CD4-positive, alpha-beta T cell treated with Interleukin-10 for 1 hour (primary cell): ENCODE data around the gene FARP2.
"Not testable (repeated sequence)": the region's sequence is repeated elsewhere in the genome, so short reads cannot be mapped to it uniquely, and the experiment has no call there.

Experiments
- DNase-seq: peaks from one replicate; pipeline ENCODE4 v3.0.0-alpha.2; 2020

The FARP2 gene

DNA sequence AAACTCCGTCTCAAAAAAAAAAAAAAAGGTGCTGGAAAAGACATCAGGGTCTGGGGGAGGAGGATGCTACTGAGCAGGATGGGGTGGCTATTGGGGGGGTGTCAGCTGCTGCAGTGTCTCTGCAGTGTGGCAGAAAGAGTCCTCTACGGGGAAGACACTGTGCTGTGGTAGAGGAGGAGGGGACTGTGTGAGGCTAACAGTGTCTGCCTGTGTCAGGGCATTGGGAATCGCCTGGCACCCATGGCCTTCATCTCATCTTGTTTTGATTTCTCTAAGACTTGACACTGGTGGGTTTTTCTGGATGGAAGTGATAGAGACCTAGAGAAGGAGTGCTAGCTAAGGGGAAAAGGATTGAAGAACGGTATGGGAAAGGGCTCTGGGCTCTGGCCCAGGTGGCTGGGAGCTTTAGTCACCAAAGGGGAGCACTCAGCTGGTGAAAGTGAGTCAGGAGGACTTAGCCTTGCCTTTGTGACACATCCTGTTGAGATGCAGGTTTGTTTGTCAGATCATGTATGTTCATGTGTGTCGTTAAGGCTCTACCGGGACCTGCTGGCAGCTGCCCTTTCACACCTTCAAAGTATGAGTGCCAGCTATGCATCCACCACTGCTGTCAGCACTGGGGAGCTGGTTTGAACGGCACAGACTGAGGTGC, 58.0 kb downstream of the FARP2 start:
- no peak for DNase-seq

- DNase-seq: no peak
These were observed 59.1 kb downstream of the FARP2 start for GRCh38 chr2:241415196-241415595.

GRCh38 chr2:241417626-241418025, 61.5 kb downstream of the FARP2 start:
- no peak for DNase-seq

GRCh38 chr2:241421330-241421729, 65.2 kb downstream of the FARP2 start:
- DNase-seq: no peak

DNA sequence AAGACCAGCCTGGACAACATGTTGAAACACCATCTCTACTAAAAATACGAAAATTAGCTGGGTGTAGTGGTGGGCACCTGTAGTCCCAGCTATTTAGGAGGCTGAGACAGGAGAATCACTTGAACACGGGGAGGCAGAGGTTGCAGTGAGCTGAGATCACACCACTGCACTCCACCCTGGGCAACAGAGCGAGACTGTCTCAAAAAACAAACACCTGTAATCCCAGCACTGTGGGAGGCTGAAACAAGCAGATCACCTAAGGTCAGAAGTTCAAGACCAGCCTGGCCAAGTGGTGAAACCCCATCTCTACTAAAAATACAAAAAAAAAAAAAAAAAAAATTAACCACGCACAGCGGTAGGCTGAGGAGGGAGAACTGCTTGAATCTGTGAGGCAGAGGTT, 65.9 kb downstream of the FARP2 start:
- DNase-seq: not testable (repeated sequence)

DNA sequence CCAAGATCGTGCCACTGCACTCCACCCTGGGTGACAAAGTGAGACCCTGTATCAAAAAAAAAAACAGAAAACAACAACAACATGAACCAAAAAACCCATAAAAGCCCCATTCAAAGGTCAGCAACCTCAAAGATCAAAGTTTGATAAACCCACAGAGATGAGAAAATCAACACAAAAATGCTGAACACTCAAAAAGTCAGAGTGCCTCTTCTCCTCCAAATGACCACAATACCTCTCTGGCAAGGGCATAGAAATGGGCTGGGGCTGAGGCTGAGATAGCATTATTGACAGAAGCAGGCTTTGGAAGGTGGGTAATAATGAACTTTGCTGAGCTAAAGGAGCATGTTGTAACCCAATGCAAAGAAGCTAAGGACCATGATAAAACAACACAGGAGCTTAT, 66.3 kb downstream of the FARP2 start:
- DNase-seq: no peak

DNA sequence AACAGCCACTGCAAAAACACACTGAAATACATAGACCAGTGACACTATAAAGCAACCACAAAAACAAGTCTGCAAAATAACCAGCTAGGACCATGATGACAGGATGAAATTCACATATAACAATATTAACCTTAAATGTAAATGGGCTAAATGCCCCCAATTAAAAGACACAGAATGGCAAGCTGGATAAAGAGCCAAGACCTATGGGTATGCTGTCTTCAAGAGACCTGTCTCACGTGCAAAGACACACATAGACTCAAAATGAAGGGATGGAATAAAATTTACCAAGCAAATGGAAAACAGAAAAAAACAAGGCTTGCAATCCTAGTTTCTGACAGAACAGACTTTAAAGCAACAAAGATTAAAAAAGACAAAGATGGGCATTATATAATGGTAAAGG, 67.4 kb downstream of the FARP2 start:
- DNase-seq: not testable (repeated sequence)

- no peak for DNase-seq
These were observed 69.3 kb downstream of the FARP2 start for GRCh38 chr2:241425368-241425767.

GRCh38 chr2:241430178-241430577, 74.1 kb downstream of the FARP2 start:
- no peak for DNase-seq

- no peak for DNase-seq
These were observed 76.9 kb downstream of the FARP2 start for GRCh38 chr2:241432824-241433448.

GRCh38 chr2:241437179-241437578, 81.1 kb downstream of the FARP2 start:
- DNase-seq: no peak

DNA sequence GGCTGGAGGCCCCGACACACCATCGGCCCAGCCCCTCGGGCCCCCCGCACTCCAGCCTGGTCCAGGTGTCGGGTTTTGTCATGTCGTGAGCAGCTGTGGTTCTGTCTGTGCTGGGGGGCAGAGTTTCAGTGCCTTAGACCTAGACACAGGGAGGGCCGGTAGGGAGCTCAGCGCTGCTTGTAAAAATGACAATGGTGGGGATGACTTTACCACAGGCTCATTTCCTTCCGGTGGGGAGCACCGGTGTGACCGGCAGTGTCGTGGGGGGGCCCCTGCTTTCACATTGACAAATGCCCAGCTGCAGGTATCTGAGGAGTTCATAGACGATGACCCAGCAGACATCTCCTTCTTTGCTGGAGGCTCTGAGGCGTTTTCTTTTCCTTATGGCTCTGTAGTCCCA, 85.4 kb downstream of the FARP2 start:
- no peak for DNase-seq

DNA sequence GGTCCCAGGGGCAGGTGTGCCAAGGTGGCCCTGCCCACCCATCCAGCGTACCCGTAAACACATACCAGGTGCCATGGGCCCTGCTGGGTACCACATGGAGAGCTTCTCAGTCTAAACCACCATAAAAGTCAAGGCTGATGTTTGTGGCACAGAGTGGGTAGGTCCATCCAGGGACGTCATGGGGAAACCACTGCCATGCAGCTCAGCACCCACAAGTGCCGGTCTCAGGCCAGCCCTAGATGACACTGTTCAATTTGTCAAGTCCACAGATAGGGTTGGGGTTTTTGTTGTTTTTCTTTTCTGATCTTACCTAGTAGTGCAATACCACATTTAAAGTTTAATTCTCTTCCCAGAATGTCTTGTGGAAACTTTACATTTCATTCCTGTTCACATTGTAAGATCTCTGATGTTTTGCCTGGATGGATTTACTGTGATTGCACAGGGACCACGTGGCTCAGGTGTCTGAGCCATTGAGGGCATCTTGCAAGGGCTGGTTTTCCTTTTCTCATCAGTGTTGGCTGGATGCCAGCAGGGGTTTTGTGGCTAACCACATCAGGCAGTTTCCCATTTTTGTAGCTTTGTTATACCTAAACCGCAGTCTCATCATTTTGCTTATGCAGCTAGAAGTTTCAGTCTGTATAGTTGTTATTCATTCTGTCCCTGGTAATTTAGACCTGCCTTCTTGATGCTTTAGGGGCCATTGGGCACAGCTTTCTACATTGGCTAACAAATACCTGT, 87.6 kb downstream of the FARP2 start:
- peak; percentile 91 for DNase-seq

GRCh38 chr2:241445426-241445825, 89.3 kb downstream of the FARP2 start:
- no peak for DNase-seq

DNA sequence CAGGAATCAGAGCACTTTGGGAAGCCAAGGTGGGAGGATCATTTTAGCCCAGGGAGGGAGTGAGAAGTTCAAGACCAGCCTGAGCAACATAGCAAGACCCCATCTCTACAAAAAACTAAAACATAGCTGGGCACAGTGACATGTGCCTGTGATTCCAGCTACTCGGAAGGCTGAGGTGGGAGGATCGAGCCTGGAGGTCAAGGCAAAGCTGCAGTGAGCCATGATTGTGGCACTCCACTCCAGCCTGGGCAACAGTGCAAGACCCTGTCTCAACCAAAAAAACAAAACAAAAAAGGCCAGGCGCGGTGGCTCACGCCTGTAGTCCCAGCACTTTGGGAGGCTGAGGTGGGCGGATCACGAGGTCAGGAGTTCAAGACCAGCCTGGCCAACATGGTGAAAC, 94.0 kb downstream of the FARP2 start:
- not testable (repeated sequence) for DNase-seq

DNA sequence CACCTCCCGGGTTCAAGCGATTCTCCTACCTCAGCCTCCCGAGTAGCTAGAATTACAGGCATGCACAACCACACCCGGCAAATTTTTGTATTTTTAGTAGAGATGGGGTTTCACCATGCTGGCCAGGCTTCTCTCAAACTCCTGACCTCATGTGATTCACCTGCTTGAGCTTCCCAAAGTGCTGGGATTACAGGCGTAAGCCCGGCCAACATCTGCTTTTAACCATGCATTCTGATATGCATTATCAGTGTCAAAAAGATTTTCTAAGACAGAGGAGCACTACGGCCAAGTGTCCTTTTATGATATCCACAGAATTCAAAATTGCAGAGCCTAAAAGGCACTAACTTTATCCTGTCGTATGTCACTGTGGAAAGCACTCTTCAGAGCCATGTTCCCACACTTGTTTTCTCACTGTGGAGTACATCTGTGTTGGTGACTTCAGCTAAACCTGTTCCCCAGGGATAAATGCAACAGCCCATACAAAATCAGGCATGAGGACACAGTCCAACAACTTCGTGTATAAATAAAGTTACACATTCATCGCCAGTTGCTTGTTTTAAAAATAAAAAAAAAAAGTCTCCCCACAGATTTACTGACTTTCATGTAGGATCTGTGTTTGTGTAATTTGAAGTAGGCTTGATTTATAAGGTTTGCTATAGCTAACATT, 95.9 kb downstream of the FARP2 start:
- DNase-seq: no peak

- DNase-seq: not testable (repeated sequence)
These were observed 97.8 kb downstream of the FARP2 start for GRCh38 chr2:241453919-241454318.

- DNase-seq: no peak
These were observed 98.9 kb downstream of the FARP2 start for GRCh38 chr2:241454837-241455485.

- DNase-seq: no peak
These were observed 100.5 kb downstream of the FARP2 start for GRCh38 chr2:241456546-241456945.

GRCh38 chr2:241458687-241459086, 102.6 kb downstream of the FARP2 start:
- DNase-seq: no peak

DNA sequence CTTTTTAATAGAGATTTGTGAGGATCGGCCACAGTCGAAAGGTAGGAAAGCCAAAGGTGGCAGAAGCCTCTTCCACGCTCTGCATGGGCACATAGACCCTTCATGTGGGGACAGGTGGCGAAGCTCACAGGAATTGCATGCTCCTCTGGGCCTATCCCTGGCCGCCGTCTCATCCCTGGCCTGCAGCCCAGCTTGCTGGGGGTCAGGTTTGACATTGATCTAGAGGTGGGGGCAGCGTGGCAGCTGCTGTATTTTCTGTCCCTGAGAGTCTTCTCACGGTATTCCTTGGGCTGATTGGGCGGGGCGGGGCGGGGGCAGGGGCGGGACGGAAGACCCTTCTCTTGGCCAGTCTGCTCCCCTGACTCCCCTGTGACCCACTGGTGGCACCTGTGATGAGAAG, 103.4 kb downstream of the FARP2 start:
- DNase-seq: no peak

DNA sequence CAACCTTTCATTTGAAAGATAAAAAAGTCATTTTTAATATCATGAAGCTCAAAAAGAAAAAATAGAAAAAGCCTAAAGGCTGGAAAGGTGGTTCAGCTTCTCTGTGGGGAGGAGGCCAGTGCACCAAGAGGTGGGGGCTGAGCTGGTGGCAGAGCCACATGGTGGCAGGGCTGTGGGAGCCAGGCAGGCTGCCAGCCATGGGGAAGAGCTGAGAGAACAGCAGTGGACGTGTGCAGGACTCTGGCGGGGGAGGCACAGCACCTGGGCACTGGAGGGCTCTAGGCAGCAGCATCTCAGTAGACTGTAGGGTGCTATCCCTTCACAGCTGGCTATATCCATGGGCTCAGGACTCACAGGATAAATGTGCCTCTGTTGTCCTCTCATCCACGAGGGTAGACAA, 104.5 kb downstream of the FARP2 start:
- DNase-seq: no peak
